Neural cell (in vitro differentiated cells): Measurements from ENCODE around the gene SEMA3F. TPM values are rescaled to one million over a fixed set of nuclear protein-coding genes. Genes with fewer than 3 reads are reported as not detected.

Experiments used
- H2AFZ ChIP-seq: fragments of 200-600, 300-800 bp; sonication (generic), shearing (Covaris generic); 2 replicates; pipeline ENCODE4 v1.6.0; 2014; ENCODE audit warnings: low read depth, mild to moderate bottlenecking, antibody characterized with exemption, low read length, moderate library complexity
- H3F3A ChIP-seq: fragments of 200-600 bp; shearing (Covaris generic); 2 replicates; pipeline ENCODE4 v1.6.1; 2016; ENCODE audit warnings: mild to moderate bottlenecking, moderate library complexity, mixed read lengths, antibody characterized with exemption, low read length; ENCODE audit not compliant: insufficient read depth, poor library complexity, severe bottlenecking
- H3K27ac ChIP-seq: fragments of 200-600, 300-800 bp; sonication (generic), shearing (Covaris generic); 2 replicates; pipeline ENCODE4 v1.5.1; 2014; ENCODE audit warnings: mild to moderate bottlenecking, low read length, moderate library complexity
- H3K27me3 ChIP-seq: fragments of 300-800, 200-600 bp; sonication (generic), shearing (Covaris generic); 2 replicates; pipeline ENCODE4 v1.6.0; 2014; ENCODE audit warnings: mild to moderate bottlenecking, low read depth, low read length, moderate library complexity; ENCODE audit not compliant: insufficient read depth
- H3K36me3 ChIP-seq: fragments of 300-800, 200-600 bp; sonication (generic), shearing (Covaris generic); 2 replicates; pipeline ENCODE4 v1.5.1; 2014; ENCODE audit warnings: mild to moderate bottlenecking, antibody characterized with exemption, low read length, moderate library complexity; ENCODE audit not compliant: insufficient read depth
- H3K4me2 ChIP-seq: fragments of 300-800, 200-600 bp; sonication (generic), shearing (Covaris generic); 2 replicates; pipeline ENCODE4 v1.6.0; 2014; ENCODE audit warnings: mild to moderate bottlenecking, low read length
- H3K4me3 ChIP-seq: fragments of 300-800, 200-600 bp; sonication (generic), shearing (Covaris generic); 2 replicates; pipeline ENCODE4 v1.5.1; 2014; ENCODE audit warnings: mild to moderate bottlenecking, low read length, moderate library complexity
- H3K79me2 ChIP-seq: fragments of 200-600 bp; shearing (Covaris generic); replicated peaks from 2 replicates; pipeline ENCODE4 v1.6.0; 2014; ENCODE audit warnings: mild to moderate bottlenecking, low read length, moderate library complexity; ENCODE audit not compliant: insufficient read depth
- H3K9ac ChIP-seq: fragments of 300-800, 200-600 bp; sonication (generic), shearing (Covaris generic); 2 replicates; pipeline ENCODE4 v1.6.1; 2016; ENCODE audit warnings: mild to moderate bottlenecking, low read length, mixed read lengths
- H3K9me2 ChIP-seq: fragments of 200-600 bp; shearing (Covaris generic); 2 replicates; pipeline ENCODE4 v1.6.1; 2016; ENCODE audit warnings: mild to moderate bottlenecking, low read length, mixed read lengths; ENCODE audit not compliant: insufficient read depth
- H3K9me3 ChIP-seq: fragments of 200-600, 300-800 bp; sonication (generic), shearing (Covaris generic); 2 replicates; pipeline ENCODE4 v1.6.1; 2016; ENCODE audit warnings: mild to moderate bottlenecking, mixed run types, low read length, moderate library complexity, mixed read lengths
- H4K20me1 ChIP-seq: fragments of 200-600 bp; shearing (Covaris generic); 2 replicates; pipeline ENCODE4 v1.6.1; 2016; ENCODE audit warnings: mild to moderate bottlenecking, mixed run types; ENCODE audit not compliant: insufficient read depth
- EP300 ChIP-seq: fragments of 450-650 bp; conservative IDR thresholded peaks from 2 replicates; pipeline ENCODE4 v1.6.1; 2014; ENCODE audit warnings: antibody characterized with exemption, mild to moderate bottlenecking, moderate library complexity; ENCODE audit not compliant: poor library complexity, severe bottlenecking
- EZH2 ChIP-seq: fragments of 200-600, 300-800 bp; shearing (Covaris generic), sonication (generic); IDR thresholded peaks from 2 replicates; pipeline ENCODE4 v1.6.1; 2014; ENCODE audit warnings: antibody characterized with exemption, low read length, borderline replicate concordance, mild to moderate bottlenecking; ENCODE audit not compliant: insufficient read depth, poor library complexity, severe bottlenecking
- MXI1 ChIP-seq: fragments of 450-650 bp; conservative IDR thresholded peaks from 2 replicates; pipeline ENCODE4 v1.6.1; 2014; ENCODE audit warnings: antibody characterized with exemption, mild to moderate bottlenecking; ENCODE audit not compliant: poor library complexity, severe bottlenecking
- POLR2AphosphoS5 ChIP-seq: IDR thresholded peaks from 2 replicates; pipeline ENCODE4 v1.6.1; 2012
- RAD21 ChIP-seq: fragments of 450-650 bp; conservative IDR thresholded peaks from 2 replicates; pipeline ENCODE4 v1.6.1; 2014; ENCODE audit warnings: antibody characterized with exemption, mild to moderate bottlenecking, moderate library complexity
- SMC3 ChIP-seq: fragments of 450-650 bp; conservative IDR thresholded peaks from 2 replicates; pipeline ENCODE4 v1.6.1; 2014; ENCODE audit warnings: antibody characterized with exemption, mild to moderate bottlenecking, moderate library complexity; ENCODE audit not compliant: poor library complexity
- TAF1 ChIP-seq: IDR thresholded peaks from 2 replicates; pipeline ENCODE4 v1.6.1; 2012; ENCODE audit warnings: low read depth
- polyA plus RNA-seq: library from polyadenylated mRNA; depleted of rRNA; stranded (reverse); fragments of >200 nt; gene quantifications from 2 replicates; pipeline ENCODE4 v1.2.3, GENCODE V29; 2014
- TF ChIP-seq, protein P1 (sequence below): IDR thresholded peaks from 2 replicates; pipeline ENCODE4 v1.6.1; 2012; ENCODE audit warnings: borderline replicate concordance
- TF ChIP-seq, protein P2 (sequence below): fragments of 450-650 bp; IDR thresholded peaks from 2 replicates; pipeline ENCODE4 v1.5.1; 2014; ENCODE audit warnings: antibody characterized with exemption, mild to moderate bottlenecking, moderate library complexity; ENCODE audit not compliant: poor library complexity, severe bottlenecking

The SEMA3F gene
- polyA plus RNA-seq, 1 donor from 2014 or later: 17.0 TPM

DNA sequence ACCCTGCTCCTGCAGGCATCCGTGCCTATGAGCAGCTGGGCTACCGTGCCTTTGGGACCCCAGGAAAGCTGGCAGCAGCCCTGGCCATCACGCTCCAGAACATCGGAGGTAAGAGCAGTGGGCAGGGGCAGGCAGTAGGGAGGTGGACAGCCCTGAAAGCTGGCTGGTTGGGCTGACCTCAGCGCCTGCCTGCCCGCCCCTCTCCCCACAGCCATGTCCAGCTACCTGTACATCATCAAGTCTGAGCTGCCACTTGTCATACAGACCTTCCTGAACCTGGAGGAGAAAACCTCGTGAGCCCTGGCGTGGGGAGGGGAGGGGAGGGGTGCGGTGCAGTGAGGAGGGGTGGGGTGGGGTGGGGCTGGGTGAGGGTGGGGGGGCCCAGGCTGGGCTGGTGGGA lies 60.4 kb downstream of the SEMA3F start:
- Histone ChIP-seq H3K79me2 (no peaks in the 10 kb centered on the region), H2AFZ (no peak overlapping the region), H3K4me2 (no peak overlapping the region), H3K9me3 (no peaks in the 10 kb centered on the region), H4K20me1 (no peaks in the 10 kb centered on the region), H3K9ac (no peak overlapping the region), H3K27ac (no peak overlapping the region), H3K36me3 (no peaks in the 10 kb centered on the region), H3F3A (no peaks in the 10 kb centered on the region), H3K4me3 (no peak overlapping the region), H3K9me2 (no peaks in the 10 kb centered on the region), H3K27me3 (no peaks in the 10 kb centered on the region)
- TF ChIP-seq RAD21 (no peak), POLR2AphosphoS5 (no peak), EP300 (no peak), MXI1 (no peak), EZH2 (no peak), TAF1 (no peak), SMC3 (no peak)
- TF ChIP-seq, protein P1, sequence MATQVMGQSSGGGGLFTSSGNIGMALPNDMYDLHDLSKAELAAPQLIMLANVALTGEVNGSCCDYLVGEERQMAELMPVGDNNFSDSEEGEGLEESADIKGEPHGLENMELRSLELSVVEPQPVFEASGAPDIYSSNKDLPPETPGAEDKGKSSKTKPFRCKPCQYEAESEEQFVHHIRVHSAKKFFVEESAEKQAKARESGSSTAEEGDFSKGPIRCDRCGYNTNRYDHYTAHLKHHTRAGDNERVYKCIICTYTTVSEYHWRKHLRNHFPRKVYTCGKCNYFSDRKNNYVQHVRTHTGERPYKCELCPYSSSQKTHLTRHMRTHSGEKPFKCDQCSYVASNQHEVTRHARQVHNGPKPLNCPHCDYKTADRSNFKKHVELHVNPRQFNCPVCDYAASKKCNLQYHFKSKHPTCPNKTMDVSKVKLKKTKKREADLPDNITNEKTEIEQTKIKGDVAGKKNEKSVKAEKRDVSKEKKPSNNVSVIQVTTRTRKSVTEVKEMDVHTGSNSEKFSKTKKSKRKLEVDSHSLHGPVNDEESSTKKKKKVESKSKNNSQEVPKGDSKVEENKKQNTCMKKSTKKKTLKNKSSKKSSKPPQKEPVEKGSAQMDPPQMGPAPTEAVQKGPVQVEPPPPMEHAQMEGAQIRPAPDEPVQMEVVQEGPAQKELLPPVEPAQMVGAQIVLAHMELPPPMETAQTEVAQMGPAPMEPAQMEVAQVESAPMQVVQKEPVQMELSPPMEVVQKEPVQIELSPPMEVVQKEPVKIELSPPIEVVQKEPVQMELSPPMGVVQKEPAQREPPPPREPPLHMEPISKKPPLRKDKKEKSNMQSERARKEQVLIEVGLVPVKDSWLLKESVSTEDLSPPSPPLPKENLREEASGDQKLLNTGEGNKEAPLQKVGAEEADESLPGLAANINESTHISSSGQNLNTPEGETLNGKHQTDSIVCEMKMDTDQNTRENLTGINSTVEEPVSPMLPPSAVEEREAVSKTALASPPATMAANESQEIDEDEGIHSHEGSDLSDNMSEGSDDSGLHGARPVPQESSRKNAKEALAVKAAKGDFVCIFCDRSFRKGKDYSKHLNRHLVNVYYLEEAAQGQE: no peak
- TF ChIP-seq, protein P2, sequence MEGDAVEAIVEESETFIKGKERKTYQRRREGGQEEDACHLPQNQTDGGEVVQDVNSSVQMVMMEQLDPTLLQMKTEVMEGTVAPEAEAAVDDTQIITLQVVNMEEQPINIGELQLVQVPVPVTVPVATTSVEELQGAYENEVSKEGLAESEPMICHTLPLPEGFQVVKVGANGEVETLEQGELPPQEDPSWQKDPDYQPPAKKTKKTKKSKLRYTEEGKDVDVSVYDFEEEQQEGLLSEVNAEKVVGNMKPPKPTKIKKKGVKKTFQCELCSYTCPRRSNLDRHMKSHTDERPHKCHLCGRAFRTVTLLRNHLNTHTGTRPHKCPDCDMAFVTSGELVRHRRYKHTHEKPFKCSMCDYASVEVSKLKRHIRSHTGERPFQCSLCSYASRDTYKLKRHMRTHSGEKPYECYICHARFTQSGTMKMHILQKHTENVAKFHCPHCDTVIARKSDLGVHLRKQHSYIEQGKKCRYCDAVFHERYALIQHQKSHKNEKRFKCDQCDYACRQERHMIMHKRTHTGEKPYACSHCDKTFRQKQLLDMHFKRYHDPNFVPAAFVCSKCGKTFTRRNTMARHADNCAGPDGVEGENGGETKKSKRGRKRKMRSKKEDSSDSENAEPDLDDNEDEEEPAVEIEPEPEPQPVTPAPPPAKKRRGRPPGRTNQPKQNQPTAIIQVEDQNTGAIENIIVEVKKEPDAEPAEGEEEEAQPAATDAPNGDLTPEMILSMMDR: no peak

DNA sequence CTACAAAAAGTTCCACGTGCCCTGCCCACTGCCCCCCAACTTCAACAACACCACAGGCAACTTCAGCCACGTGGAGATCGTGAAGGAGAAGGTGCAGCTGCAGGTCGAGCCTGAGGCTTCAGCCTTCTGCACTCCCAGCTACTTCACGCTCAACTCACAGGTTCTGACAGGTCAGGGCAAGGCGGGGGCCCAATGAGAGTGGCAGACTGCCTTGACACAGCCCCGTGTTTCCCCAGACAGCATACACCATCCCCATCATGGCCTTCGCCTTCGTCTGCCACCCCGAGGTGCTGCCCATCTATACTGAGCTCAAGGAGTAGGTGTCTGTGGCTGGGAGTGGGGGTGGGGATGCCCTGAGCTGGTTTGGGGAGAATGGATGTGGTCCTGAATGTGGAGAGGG lies 62.6 kb downstream of the SEMA3F start:
- no peak overlapping the region for H2AFZ ChIP-seq
- no peak overlapping the region for H3K9ac ChIP-seq
- no peaks in the 10 kb centered on the region for H3K9me3 ChIP-seq
- H3K4me2 ChIP-seq: no peak overlapping the region
- H3K36me3 ChIP-seq: no peaks in the 10 kb centered on the region
- no peaks in the 10 kb centered on the region for H3K27me3 ChIP-seq
- H3K79me2 ChIP-seq: no peaks in the 10 kb centered on the region
- H3K4me3 ChIP-seq: no peak overlapping the region
- no peaks in the 10 kb centered on the region for H4K20me1 ChIP-seq
- no peaks in the 10 kb centered on the region for H3K9me2 ChIP-seq
- H3K27ac ChIP-seq: no peak overlapping the region
- no peaks in the 10 kb centered on the region for H3F3A ChIP-seq
- TF ChIP-seq, protein P2: no peak
- TF ChIP-seq TAF1: no peak
- TF ChIP-seq POLR2AphosphoS5: no peak
- no peak for TF ChIP-seq SMC3
- TF ChIP-seq EP300: no peak
- no peak for TF ChIP-seq RAD21
- TF ChIP-seq MXI1: no peak
- TF ChIP-seq, protein P1: no peak
- TF ChIP-seq EZH2: no peak
